Caki2 (cell line): Measurements from ENCODE around the gene ZNF746. TPM values are rescaled to one million over a fixed set of nuclear protein-coding genes. Genes with fewer than 3 reads are reported as not detected.
"Not testable (repeated sequence)": the region's sequence is repeated elsewhere in the genome, so short reads cannot be mapped to it uniquely, and the experiment has no call there.

ENCODE experiments used
- DNase-seq: peaks from one replicate; pipeline ENCODE4 v3.0.0-alpha.2; 2015; ENCODE audit warnings: low read depth
- in situ Hi-C: cut with HindIII; loops from 2 replicates; pipeline ENCODE4 v1.10.0; 2016; ENCODE audit warnings: low sequenced_read_pairs, low pct_unique_long_range_greater_than_20kb, mixed read lengths
- total RNA-seq: library from RNA; depleted of rRNA; stranded (reverse); fragments of >200 nt; shearing (Covaris generic); gene quantifications from 2 replicates; pipeline ENCODE4 v1.2.3, GENCODE V29; 2014; ENCODE audit warnings: low replicate concordance

Gene ZNF746
- total RNA-seq, 1 experiment from 2014 or later: 41.4 TPM

- DNase-seq: peak; percentile 88
- in situ Hi-C loops: no loop called here
Measured at GRCh38 chr7:149494738-149495368, 2.8 kb downstream of the ZNF746 start.

GRCh38 chr7:149493975-149494374 lies 3.6 kb downstream of the ZNF746 start:
- DNase-seq, in situ Hi-C loops: not testable (repeated sequence)

- DNase-seq: no peak
- in situ Hi-C loops: no loop called here
Measured at GRCh38 chr7:149493366-149493765, 4.2 kb downstream of the ZNF746 start.

GRCh38 chr7:149490083-149490760 lies 7.4 kb downstream of the ZNF746 start:
- DNase-seq: no peak
- in situ Hi-C loops: no loop called here

- in situ Hi-C loops: no loop called here
- peak; percentile 31 for DNase-seq
Measured at GRCh38 chr7:149489391-149490024, 8.1 kb downstream of the ZNF746 start.

- in situ Hi-C loops: no loop called here
- DNase-seq: no peak
Measured at GRCh38 chr7:149479568-149479967, 18.0 kb downstream of the ZNF746 start.

- in situ Hi-C loops: no loop called here
- no peak for DNase-seq
Measured at GRCh38 chr7:149478754-149479153, 18.9 kb downstream of the ZNF746 start.

- DNase-seq: no peak
- in situ Hi-C loops: no loop called here
Measured at GRCh38 chr7:149477494-149478443, 19.8 kb downstream of the ZNF746 start.

GRCh38 chr7:149476791-149477190 lies 20.8 kb downstream of the ZNF746 start:
- in situ Hi-C loops: no loop called here
- DNase-seq: no peak

- DNase-seq: no peak
- in situ Hi-C loops: no loop called here
Measured at GRCh38 chr7:149475121-149476045, 22.2 kb downstream of the ZNF746 start.

- in situ Hi-C loops: no loop called here
Measured at GRCh38 chr7:149474309-149475120, 23.1 kb downstream of the ZNF746 start.

GRCh38 chr7:149473251-149473650 lies 24.4 kb downstream of the ZNF746 start:
- in situ Hi-C loops: no loop called here
- DNase-seq: no peak

More at GRCh38 chr7:149474309-149475120, 23.1 kb downstream of the ZNF746 start:
- no peak for DNase-seq

GRCh38 chr7:149471289-149471953 lies 26.2 kb downstream of the ZNF746 start:
- DNase-seq: no peak
- in situ Hi-C loops: no loop called here

GRCh38 chr7:149469806-149470205 lies 27.8 kb downstream of the ZNF746 start:
- in situ Hi-C loops: no loop called here
- no peak for DNase-seq

- DNase-seq: no peak
- in situ Hi-C loops: no loop called here
Measured at GRCh38 chr7:149468208-149468607, 29.4 kb downstream of the ZNF746 start.

- no peak for DNase-seq
- in situ Hi-C loops: no loop called here
Measured at GRCh38 chr7:149467321-149467859, 30.2 kb downstream of the ZNF746 start.
